Sigmoid colon (tissue), 4 donors: ENCODE data around the gene SGK2.

ENCODE experiments used
- CTCF ChIP-seq, 4 experiments: fragments of 450-650 bp in 3 of 4; fragments of 200-600 bp in 1 of 4; IDR thresholded peaks; one replicate each; pipeline ENCODE4 v1.5.1; 2016 to 2019; ENCODE audit warnings: antibody characterized with exemption in 4 of 4, mild to moderate bottlenecking in 3 of 4, moderate library complexity in 2 of 4
- EP300 ChIP-seq, 4 donors: sonication (generic); formaldehyde crosslinking; IDR thresholded peaks; one replicate each; pipeline ENCODE4 v1.6.1; 2017; ENCODE audit warnings: antibody characterized with exemption in 4 of 4
- POLR2AphosphoS5 ChIP-seq, 4 donors: sonication (generic); formaldehyde crosslinking; IDR thresholded peaks; one replicate each; pipeline ENCODE4 v1.6.1; 2017; ENCODE audit warnings: antibody characterized with exemption in 4 of 4

GRCh38 chr20:43590036-43590391 lies 31.2 kb downstream of the SGK2 start:
- TF ChIP-seq EP300 (IDR thresholded peaks at IDR 0.05) = no peak
- no peak for TF ChIP-seq CTCF (IDR thresholded peaks at IDR 0.05)
- TF ChIP-seq POLR2AphosphoS5 (IDR thresholded peaks at IDR 0.05) = no peak
